GM13977 (cell line): ENCODE results near the gene ZNF423.

Experiments
- DNase-seq: peaks from one replicate; pipeline ENCODE4 v3.0.0; 2012; ENCODE audit warnings: low spot score
- in situ Hi-C: fragments of 300-500 bp; cut with MboI; formaldehyde crosslinking; loops from one replicate; pipeline ENCODE4 v1.12.0; 2022; ENCODE audit warnings: low sequenced_read_pairs, low pct_unique_long_range_greater_than_20kb, mixed read lengths, inconsistent platforms; ENCODE audit not compliant: unreplicated experiment
- TF ChIP-seq, protein P1 (sequence below): IDR thresholded peaks from 2 replicates; pipeline ENCODE4 v1.5.1; 2012; ENCODE audit warnings: mild to moderate bottlenecking, control low read depth; ENCODE audit not compliant: insufficient read depth; ENCODE audit errors: extremely low read depth, missing control alignments

ZNF423 gene

DNA sequence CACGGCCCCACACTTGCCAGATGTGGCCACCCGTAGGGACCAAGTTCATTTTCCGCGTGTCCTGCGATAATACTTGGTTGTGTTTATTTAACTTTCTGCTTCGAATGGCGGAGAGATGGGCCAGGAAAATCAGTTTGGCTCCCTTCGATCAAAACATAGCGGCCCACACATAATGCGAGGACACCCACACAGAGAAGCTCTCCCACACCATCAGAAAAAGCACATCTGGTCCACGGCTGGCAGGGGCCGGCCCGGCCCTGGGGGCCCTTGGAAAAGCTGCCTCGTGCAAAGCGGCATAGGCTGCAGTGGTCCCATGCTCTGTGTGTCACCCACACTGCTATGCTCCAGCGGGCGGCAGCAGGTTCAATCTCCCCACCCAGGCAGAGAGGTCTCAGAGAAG, 46.9 kb downstream of the ZNF423 start:
- DNase-seq: no peak
- TF ChIP-seq, protein P1, sequence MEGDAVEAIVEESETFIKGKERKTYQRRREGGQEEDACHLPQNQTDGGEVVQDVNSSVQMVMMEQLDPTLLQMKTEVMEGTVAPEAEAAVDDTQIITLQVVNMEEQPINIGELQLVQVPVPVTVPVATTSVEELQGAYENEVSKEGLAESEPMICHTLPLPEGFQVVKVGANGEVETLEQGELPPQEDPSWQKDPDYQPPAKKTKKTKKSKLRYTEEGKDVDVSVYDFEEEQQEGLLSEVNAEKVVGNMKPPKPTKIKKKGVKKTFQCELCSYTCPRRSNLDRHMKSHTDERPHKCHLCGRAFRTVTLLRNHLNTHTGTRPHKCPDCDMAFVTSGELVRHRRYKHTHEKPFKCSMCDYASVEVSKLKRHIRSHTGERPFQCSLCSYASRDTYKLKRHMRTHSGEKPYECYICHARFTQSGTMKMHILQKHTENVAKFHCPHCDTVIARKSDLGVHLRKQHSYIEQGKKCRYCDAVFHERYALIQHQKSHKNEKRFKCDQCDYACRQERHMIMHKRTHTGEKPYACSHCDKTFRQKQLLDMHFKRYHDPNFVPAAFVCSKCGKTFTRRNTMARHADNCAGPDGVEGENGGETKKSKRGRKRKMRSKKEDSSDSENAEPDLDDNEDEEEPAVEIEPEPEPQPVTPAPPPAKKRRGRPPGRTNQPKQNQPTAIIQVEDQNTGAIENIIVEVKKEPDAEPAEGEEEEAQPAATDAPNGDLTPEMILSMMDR: no peak
- in situ Hi-C loops: no loop called here

DNA sequence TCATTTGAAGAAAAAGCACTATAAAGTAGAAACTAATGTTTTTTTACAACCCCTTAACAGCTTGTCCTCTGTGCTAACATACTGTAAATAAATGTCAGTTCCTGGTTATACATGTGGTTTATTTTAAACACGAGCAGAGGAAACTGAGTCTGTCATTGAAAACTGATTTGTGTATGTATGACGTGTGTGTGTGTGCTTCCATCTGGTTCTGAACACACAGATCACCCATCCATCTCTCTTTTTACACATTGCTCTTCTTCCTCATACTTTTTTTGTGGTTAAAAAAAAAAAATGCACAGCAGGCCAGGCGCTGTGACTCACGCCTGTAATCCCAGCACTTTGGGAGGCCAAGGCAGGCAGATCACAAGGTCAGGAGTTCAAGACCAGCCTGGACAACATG, 49.5 kb downstream of the ZNF423 start:
- in situ Hi-C loops: no loop called here
- no peak for DNase-seq

DNA sequence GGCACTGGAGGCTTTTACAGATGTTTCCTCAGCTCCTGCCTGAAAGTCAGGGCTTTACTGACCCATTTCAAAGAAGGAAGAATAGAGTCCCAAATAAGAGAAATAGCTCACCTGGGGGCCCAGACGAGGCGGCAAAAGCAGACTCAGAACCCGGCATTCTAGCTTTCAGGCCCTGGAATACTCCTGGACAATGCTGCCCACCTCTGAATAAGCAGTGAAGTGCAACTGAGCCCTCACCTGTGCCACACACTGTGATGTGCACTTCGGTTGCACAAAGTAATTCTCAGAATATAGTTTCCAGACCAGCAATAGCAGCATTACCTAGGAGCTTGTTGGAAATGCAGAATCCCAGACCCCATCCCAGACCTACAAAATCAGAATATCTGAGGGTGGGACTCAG, 54.6 kb downstream of the ZNF423 start:
- TF ChIP-seq, protein P1: no peak
- in situ Hi-C loops: no loop called here
- no peak for DNase-seq

More for the DNA sequence above, 49.5 kb downstream of the ZNF423 start:
- TF ChIP-seq, protein P1: no peak

DNA sequence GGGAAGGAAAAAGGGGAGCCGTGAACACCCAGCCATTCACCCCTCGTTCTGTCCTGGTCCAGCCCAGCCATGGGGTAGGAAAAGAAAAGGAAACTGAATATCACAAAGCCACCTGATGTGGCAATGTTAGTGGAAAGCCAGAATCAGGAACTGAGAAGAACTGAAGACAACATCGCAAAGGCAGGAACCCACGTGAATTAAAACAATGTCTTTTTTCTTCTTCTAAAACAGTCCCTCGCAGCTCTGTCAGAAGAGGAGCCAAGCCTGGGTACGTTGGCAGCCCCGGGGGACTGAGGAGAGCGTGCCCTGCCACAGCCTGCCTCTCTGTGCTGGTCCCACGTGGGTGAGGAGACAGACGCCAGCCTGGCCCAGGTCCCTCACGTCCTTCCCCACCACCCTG, 55.0 kb downstream of the ZNF423 start:
- no peak for DNase-seq
- TF ChIP-seq, protein P1: no peak
- in situ Hi-C loops: no loop called here

DNA sequence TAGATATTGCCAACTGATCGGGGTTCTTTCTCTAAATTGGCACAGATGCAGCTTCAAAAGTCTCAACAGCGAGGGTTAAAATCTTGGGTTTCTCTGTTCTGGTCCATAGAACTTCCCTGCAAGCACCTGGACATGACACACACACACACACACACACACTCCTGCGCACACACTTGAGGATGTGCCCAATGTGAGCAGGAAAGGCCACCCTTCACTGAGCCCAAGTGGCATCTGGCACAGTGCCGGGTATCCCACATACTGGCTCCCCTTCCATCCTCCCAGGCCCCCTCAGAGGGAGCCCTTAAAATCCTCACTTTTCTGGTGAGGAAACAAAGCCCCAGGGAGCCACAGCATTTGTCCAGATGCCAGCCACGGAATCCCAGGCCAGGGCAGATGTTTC, 55.5 kb downstream of the ZNF423 start:
- DNase-seq: no peak
- in situ Hi-C loops: no loop called here

GRCh38 chr16:49799172-49799571, 56.7 kb downstream of the ZNF423 start:
- no peak for DNase-seq
- in situ Hi-C loops: no loop called here
- TF ChIP-seq, protein P1: no peak

More for the DNA sequence above, 55.5 kb downstream of the ZNF423 start:
- TF ChIP-seq, protein P1: no peak

- no peak for DNase-seq
- in situ Hi-C loops: no loop called here
- TF ChIP-seq, protein P1: no peak
These were observed 60.4 kb downstream of the ZNF423 start for GRCh38 chr16:49795513-49795912.
